Uterus (tissue), 4 donors: ENCODE data around the gene USF1. TPM values are rescaled to one million over a fixed set of nuclear protein-coding genes. Genes with fewer than 3 reads are reported as not detected.
"Not testable (repeated sequence)": the region's sequence is repeated elsewhere in the genome, so short reads cannot be mapped to it uniquely, and the experiment has no call there.

Experiments
- DNase-seq, 2 donors: peaks; one replicate each; pipeline ENCODE4 v3.0.0-alpha.2; 2019 to 2020
- H3K27ac ChIP-seq, 2 donors: fragments of 200-600 bp; sonication (generic); 1 replicate in 1 of 2; 2 replicates in 1 of 2; pipeline ENCODE4 v1.5.1; 2016 to 2018
- H3K27me3 ChIP-seq, 2 donors: fragments of 200-600 bp; sonication (generic); one replicate each; pipeline ENCODE4 v1.5.1; 2018 to 2019; ENCODE audit warnings: control low read depth in 1 of 2
- H3K36me3 ChIP-seq, 2 donors: fragments of 200-600 bp; sonication (generic); one replicate each; pipeline ENCODE4 v1.5.1; 2019; ENCODE audit warnings: control low read depth in 1 of 2
- H3K4me1 ChIP-seq, 2 donors: fragments of 200-600 bp; sonication (generic); one replicate each; pipeline ENCODE4 v1.5.1; 2018 to 2019; ENCODE audit warnings: control low read depth in 1 of 2
- H3K4me3 ChIP-seq, 2 donors: fragments of 200-600 bp; sonication (generic); 1 replicate in 1 of 2; 2 replicates in 1 of 2; pipeline ENCODE4 v1.5.1; 2018 to 2019; ENCODE audit warnings: mild to moderate bottlenecking in 1 of 2
- H3K9me3 ChIP-seq, 2 donors: fragments of 200-600 bp; sonication (generic); one replicate each; pipeline ENCODE4 v1.5.1; 2019; ENCODE audit warnings: control low read depth in 1 of 2
- CTCF ChIP-seq, 4 experiments: fragments of 200-600 bp in 2 of 4; fragments of 450-650 bp in 2 of 4; sonication (generic) in 2 of 4; IDR thresholded peaks; one replicate each; pipeline ENCODE4 v1.5.1; 2016 to 2019; ENCODE audit warnings: antibody characterized with exemption in 4 of 4, mild to moderate bottlenecking in 2 of 4, moderate library complexity in 1 of 4
- POLR2A ChIP-seq, 2 donors: fragments of 450-650 bp; IDR thresholded peaks; one replicate each; pipeline ENCODE4 v1.6.1; 2016; ENCODE audit warnings: antibody characterized with exemption in 2 of 2, mild to moderate bottlenecking in 1 of 2, moderate library complexity in 1 of 2
- intact Hi-C: fragments of 100-400 bp; cut with DNase I; formaldehyde crosslinking; loops from one replicate; pipeline ENCODE4 v1.15.1; 2023; ENCODE audit warnings: low total_unique reads
- total RNA-seq, 4 donors: library from RNA; depleted of rRNA in 3 of 4; stranded (reverse); fragments of >200 nt in 3 of 4; gene quantifications; one replicate each; pipeline versions ENCODE4 v1.1.0 to v1.2.4, GENCODE V29; 2014 to 2023
- donor health status: DM: yes; HTN: yes; CAD: no.

The USF1 gene
- total RNA-seq, 4 donors from 2014 or later = 20.7 to 71.8 (median 44.2) TPM

- DNase-seq = no peak
- Histone ChIP-seq H3K36me3 (no peaks in the 10 kb centered on the region), H3K4me1 (no peaks in the 10 kb centered on the region), H3K27me3 (no peaks in the 10 kb centered on the region), H3K27ac (no peak overlapping the region), H3K9me3 (no peaks in the 10 kb centered on the region), H3K4me3 (no peak overlapping the region)
- intact Hi-C loops = no loop called here
- no peak for TF ChIP-seq CTCF (IDR thresholded peaks at IDR 0.05)
These were observed 44.9 kb downstream of the USF1 start for GRCh38 chr1:161000736-161001480.

- no peak for DNase-seq
- no peaks in the 10 kb centered on the region for H3K4me1 ChIP-seq
- no peaks in the 10 kb centered on the region for H3K9me3 ChIP-seq
- no peak overlapping the region for H3K4me3 ChIP-seq
- TF ChIP-seq CTCF (IDR thresholded peaks at IDR 0.05) (no peak), POLR2A (IDR thresholded peaks at IDR 0.05) (no peak)
- H3K36me3 ChIP-seq = no peaks in the 10 kb centered on the region
- no peaks in the 10 kb centered on the region for H3K27me3 ChIP-seq
- intact Hi-C loops = no loop called here
- H3K27ac ChIP-seq = no peak overlapping the region
These were observed 46.4 kb downstream of the USF1 start for GRCh38 chr1:160999376-160999775.

DNA sequence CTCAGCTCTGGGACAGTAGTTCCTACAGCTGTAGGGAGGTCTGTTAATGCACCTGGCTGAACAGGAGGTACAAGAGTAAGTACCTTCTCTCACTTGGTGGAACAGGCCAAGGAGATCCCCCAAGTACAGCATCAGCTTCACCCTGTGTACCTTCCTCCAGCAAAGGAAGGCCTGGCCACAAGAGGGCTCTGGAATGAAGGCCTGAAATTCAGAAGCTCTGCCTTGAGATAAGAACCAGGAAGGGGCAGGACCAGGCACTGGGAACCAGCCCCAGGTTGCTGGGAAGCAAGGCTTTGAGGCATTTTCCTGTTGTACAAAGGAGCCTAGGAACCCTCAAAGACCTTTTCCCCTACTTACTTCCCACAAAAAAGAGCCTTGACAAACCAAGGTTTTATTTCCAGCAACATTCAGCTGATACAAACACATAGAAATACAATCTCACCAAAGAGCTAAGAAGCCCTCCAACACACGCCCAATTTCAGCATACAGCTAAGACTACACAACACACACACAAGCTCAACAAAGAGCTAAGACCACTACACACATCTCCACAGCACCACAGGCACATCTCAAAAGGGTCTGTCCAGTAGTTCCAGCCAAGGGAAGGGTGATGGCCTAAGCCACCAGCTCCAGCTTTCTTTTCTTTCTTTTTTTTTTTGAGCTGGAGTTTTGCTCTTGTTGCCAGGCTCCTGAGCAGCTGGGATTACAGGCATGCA lies 48.3 kb downstream of the USF1 start:
- H3K4me1 ChIP-seq = no peaks in the 10 kb centered on the region
- no peaks in the 10 kb centered on the region for H3K9me3 ChIP-seq
- DNase-seq = peak; percentile 27 to 58
- TF ChIP-seq POLR2A (IDR thresholded peaks at IDR 0.05) (no peak), CTCF (IDR thresholded peaks at IDR 0.05) (peak in 3 of 4 experiments; percentile 21 to 59 (median 21))
- H3K27ac ChIP-seq = peak overlapping the region; percentile 37 to 45
- no peaks in the 10 kb centered on the region for H3K36me3 ChIP-seq
- H3K27me3 ChIP-seq = no peaks in the 10 kb centered on the region
- H3K4me3 ChIP-seq = no peak overlapping the region
- intact Hi-C loops = no loop called here

- intact Hi-C loops = no loop called here
- Histone ChIP-seq H3K4me1 (no peaks in the 10 kb centered on the region), H3K4me3 (no peak overlapping the region), H3K36me3 (no peaks in the 10 kb centered on the region), H3K9me3 (no peaks in the 10 kb centered on the region), H3K27ac (no peak overlapping the region), H3K27me3 (no peaks in the 10 kb centered on the region)
- no peak for DNase-seq
- TF ChIP-seq POLR2A (IDR thresholded peaks at IDR 0.05) = no peak
- no peak for TF ChIP-seq CTCF (IDR thresholded peaks at IDR 0.05)
These were observed 49.6 kb downstream of the USF1 start for GRCh38 chr1:160996178-160996577.

DNA sequence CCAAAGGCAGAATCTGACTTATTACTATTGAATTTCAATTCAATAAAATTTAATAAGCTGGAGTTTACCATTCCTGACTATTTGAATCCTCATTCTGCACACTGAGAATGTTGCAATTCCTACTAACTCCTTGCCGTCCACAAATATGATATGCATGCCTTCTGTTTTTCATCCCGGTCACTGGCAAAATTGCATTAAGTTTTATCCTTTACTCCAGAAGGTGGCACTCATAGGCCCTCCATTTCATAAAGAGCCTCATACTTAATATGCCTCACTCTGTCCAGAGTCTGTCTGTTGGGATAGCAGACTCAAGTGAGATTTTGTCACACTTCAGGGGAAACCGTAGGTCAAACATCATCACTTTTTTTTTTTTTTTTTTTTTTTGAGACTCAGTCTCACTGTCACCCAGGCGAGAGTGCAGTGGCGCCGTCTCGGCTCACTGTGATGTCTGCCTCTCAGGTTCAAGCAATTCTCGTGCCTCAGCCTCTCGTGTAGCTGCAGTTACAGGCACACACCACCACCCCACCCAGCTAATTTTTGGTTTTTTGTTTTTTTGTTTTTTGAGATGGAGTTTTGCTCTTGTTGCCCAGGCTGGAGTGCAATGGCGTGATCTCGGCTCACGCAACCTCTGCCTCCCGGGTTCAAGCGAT lies 52.1 kb downstream of the USF1 start:
- Histone ChIP-seq H3K4me1 (no peaks in the 10 kb centered on the region), H3K27ac (no peak overlapping the region), H3K36me3 (no peaks in the 10 kb centered on the region), H3K27me3 (no peaks in the 10 kb centered on the region), H3K4me3 (no peak overlapping the region), H3K9me3 (no peaks in the 10 kb centered on the region)
- no peak for DNase-seq
- TF ChIP-seq CTCF (IDR thresholded peaks at IDR 0.05) (peak in 1 of 4 experiments; percentile 26), POLR2A (IDR thresholded peaks at IDR 0.05) (no peak)
- intact Hi-C loops = no loop called here

DNA sequence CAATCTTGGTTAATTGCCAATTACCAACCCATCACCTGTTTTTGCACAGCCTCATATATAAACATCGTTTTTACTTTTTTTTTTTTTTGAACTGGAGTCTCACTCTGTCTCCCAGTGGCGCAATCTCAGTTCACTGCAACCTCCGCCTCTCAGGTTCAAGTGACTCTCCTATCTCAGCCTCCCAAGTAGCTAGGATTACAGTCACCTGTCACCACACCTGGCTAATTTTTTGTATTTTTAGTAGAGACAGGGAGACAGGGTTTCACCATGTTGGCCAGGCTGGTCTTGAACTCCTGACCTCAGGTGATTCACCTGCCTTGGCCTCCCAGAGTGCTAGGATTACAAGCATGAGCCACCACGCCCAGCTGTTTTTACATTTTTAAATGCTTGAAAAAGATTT lies 53.7 kb downstream of the USF1 start:
- H3K4me3 ChIP-seq, H3K27me3 ChIP-seq, intact Hi-C loops, H3K27ac ChIP-seq, H3K4me1 ChIP-seq, H3K36me3 ChIP-seq, H3K9me3 ChIP-seq, DNase-seq: not testable (repeated sequence)
